GM12878 (cell line): ENCODE results near the gene SQOR. TPM values are rescaled to one million over a fixed set of nuclear protein-coding genes. Genes with fewer than 3 reads are reported as not detected.
A peak's percentile ranks its signal among the peaks of the same experiment; 100 is the strongest.

ENCODE experiments used
- ATAC-seq: fragments of 200-7000 bp; cut with Tn5 transposase; 3 replicates; pipeline ENCODE4 v1.9.1; 2020; ENCODE audit warnings: mild to moderate bottlenecking, moderate library complexity
- BruUV-seq: library from RNA; stranded (reverse); fragments of 400-500 nt; replicated peaks from 2 replicates; lab custom pipeline; 2021; lab: Mats Ljungman, UMichigan
- CTCF ChIA-PET: fragments of 300-600 bp; sonication (Branson Sonifier 250); formaldehyde crosslinking; extraction: SDS; loops from one replicate; lab custom pipeline; 2021; ENCODE audit warnings: inconsistent platforms; lab: Yijun Ruan, JAX
- POLR2A ChIA-PET: fragments of 350-600 bp; formaldehyde crosslinking; extraction: SDS; loops from one replicate; lab custom pipeline; 2021; ENCODE audit warnings: inconsistent platforms; lab: Charles Lee
- RAD21 ChIA-PET: fragments of 300-600 bp; sonication (Branson Sonifier 250); formaldehyde crosslinking; loops from one replicate; lab custom pipeline; 2023; ENCODE audit warnings: antibody characterized with exemption; ENCODE audit not compliant: unreplicated experiment; lab: Charles Lee
- SMC1A ChIA-PET: fragments of 300-600 bp; sonication (Branson Sonifier 250); formaldehyde crosslinking; loops from one replicate; lab custom pipeline; 2023; ENCODE audit not compliant: unreplicated experiment, uncharacterized antibody; lab: Charles Lee
- DNase-seq: peaks from one replicate; pipeline ENCODE4 v3.0.0-alpha.2; 2011; ENCODE audit warnings: low read depth, low spot score
- FAIRE-seq: peaks from 3 replicates; lab custom pipeline; 2011; peaks lifted over from hg19 to GRCh38; lab: Jason Lieb, UNC
- H2AFZ ChIP-seq: 2 replicates; pipeline ENCODE4 v1.6.0; 2011; ENCODE audit warnings: low read depth, low read length, control low read depth; ENCODE audit not compliant: control insufficient read depth
- H3K27ac ChIP-seq: 2 replicates; pipeline ENCODE4 v1.5.1; 2011; ENCODE audit warnings: control low read depth; ENCODE audit not compliant: control insufficient read depth, insufficient read depth
- H3K27me3 ChIP-seq, 2 experiments: replicated peaks in 1 of 2; 2 replicates each; pipeline versions ENCODE4 v1.6.0 to v1.6.1; 2011; ENCODE audit warnings: low read length in 1 of 2; ENCODE audit not compliant: control insufficient read depth in 2 of 2, insufficient read depth in 2 of 2
- H3K36me3 ChIP-seq, 2 experiments: 2 replicates each; pipeline ENCODE4 v1.5.1; 2011; ENCODE audit warnings: low read length in 1 of 2; ENCODE audit not compliant: control insufficient read depth in 2 of 2, insufficient read depth in 2 of 2
- H3K4me1 ChIP-seq: 2 replicates; pipeline ENCODE4 v1.6.1; 2011; ENCODE audit warnings: mild to moderate bottlenecking, low read length, moderate library complexity, mixed read lengths; ENCODE audit not compliant: control insufficient read depth, insufficient read depth
- H3K4me2 ChIP-seq: 2 replicates; pipeline ENCODE4 v1.6.0; 2011; ENCODE audit warnings: control low read depth; ENCODE audit not compliant: control insufficient read depth, insufficient read depth
- H3K4me3 ChIP-seq: fragments of 200-600 bp; sonication (generic); 2 replicates; pipeline ENCODE4 v1.5.1; 2016
- H3K79me2 ChIP-seq: 2 replicates; pipeline ENCODE4 v1.6.0; 2011; ENCODE audit warnings: low read length; ENCODE audit not compliant: control insufficient read depth, insufficient read depth
- H3K9ac ChIP-seq: 2 replicates; pipeline ENCODE4 v1.8.0; 2011; ENCODE audit warnings: low read length, control low read depth, mixed read lengths; ENCODE audit not compliant: control insufficient read depth, insufficient read depth
- H3K9me3 ChIP-seq: replicated peaks from 3 replicates; pipeline ENCODE4 v1.5.1; 2011; ENCODE audit warnings: mild to moderate bottlenecking, low read length; ENCODE audit not compliant: control insufficient read depth, insufficient read depth
- H4K20me1 ChIP-seq: 2 replicates; pipeline ENCODE4 v1.6.0; 2011; ENCODE audit not compliant: control insufficient read depth, insufficient read depth
- BHLHE40 ChIP-seq, 2 experiments: fragments of 450-650 bp in 1 of 2; IDR thresholded peaks; 2 replicates each; pipeline ENCODE4 v1.6.1; 2011 to 2017; ENCODE audit warnings: low read depth in 2 of 2, borderline replicate concordance in 1 of 2, improper control_type of control experiment in 1 of 2, low read length in 1 of 2, mild to moderate bottlenecking in 1 of 2
- EED ChIP-seq: sonication (generic); IDR thresholded peaks from 2 replicates; pipeline ENCODE4 v1.6.1; 2016; ENCODE audit warnings: antibody characterized with exemption, low read depth
- EZH2 ChIP-seq: IDR thresholded peaks from 2 replicates; pipeline ENCODE4 v1.6.1; 2012; ENCODE audit warnings: low read depth, mild to moderate bottlenecking, control low read depth, inconsistent platforms, low read length, borderline replicate concordance; ENCODE audit not compliant: control insufficient read depth
- IKZF2 ChIP-seq, 2 experiments: fragments of 450-650 bp; IDR thresholded peaks; 2 replicates each; pipeline ENCODE4 v1.6.1; 2017; ENCODE audit warnings: mild to moderate bottlenecking in 2 of 2, moderate library complexity in 2 of 2
- JUND ChIP-seq: IDR thresholded peaks from 2 replicates; pipeline ENCODE4 v1.6.1; 2012; ENCODE audit warnings: low read depth, mild to moderate bottlenecking, low read length, improper control_type of control experiment, moderate library complexity
- KLF5 ChIP-seq: fragments of 450-650 bp; IDR thresholded peaks from 2 replicates; pipeline ENCODE4 v1.6.1; 2014; ENCODE audit warnings: mild to moderate bottlenecking; ENCODE audit not compliant: partially characterized antibody
- NFIC ChIP-seq: IDR thresholded peaks from 2 replicates; pipeline ENCODE4 v1.6.1; 2012; ENCODE audit warnings: low read depth, mild to moderate bottlenecking, inconsistent platforms, low read length, moderate library complexity
- SMAD5 ChIP-seq: IDR thresholded peaks from 2 replicates; pipeline ENCODE4 v1.6.1; 2016; ENCODE audit warnings: antibody characterized with exemption, low read depth
- SPI1 ChIP-seq: IDR thresholded peaks from 2 replicates; pipeline ENCODE4 v1.6.1; 2011; ENCODE audit warnings: low read depth, mild to moderate bottlenecking, low read length, moderate library complexity, borderline replicate concordance; ENCODE audit not compliant: insufficient read depth
- ZSCAN29 ChIP-seq: fragments of 450-650 bp; IDR thresholded peaks from 2 replicates; pipeline ENCODE4 v1.6.1; 2017; ENCODE audit warnings: mild to moderate bottlenecking, moderate library complexity
- WGBS: methylation state at CpG from one replicate; pipeline ENCODE4 v1.1.6; 2016; ENCODE audit warnings: low lambda C conversion rate; ENCODE audit not compliant: insufficient replicate concordance, insufficient coverage; ENCODE audit errors: missing lambda C conversion rate; 5-methylcytosine and 5-hydroxymethylcytosine counted together
- in situ Hi-C: fragments of 300-500 bp; cut with MboI; formaldehyde crosslinking; loops from 9 replicates; pipeline ENCODE4 v1.14.3; 2018; ENCODE audit warnings: mixed read lengths
- intact Hi-C: fragments of 100-400 bp; cut with micrococcal nuclease; formaldehyde crosslinking; loops from one replicate; pipeline ENCODE4 v1.14.2; 2022; ENCODE audit not compliant: unreplicated experiment
- polyA plus RNA-seq, 11 experiments: library from polyadenylated mRNA; depleted of rRNA in 4 of 11; unstranded in 6 of 11; stranded (reverse) in 5 of 11; fragments of >200 nt; fragmentation: Nextera tagmentation in 4 of 11; fragmentation: Illumina TruSeq in 1 of 11; extraction: Ambion mirVana in 4 of 11; extraction: Trizol in 1 of 11; gene quantifications; 1 replicate in 1 of 11; 2 replicates in 10 of 11; pipeline versions ENCODE4 v1.2.1 to v1.2.3, GENCODE V29; 2011 to 2016; ENCODE audit warnings: inconsistent platforms in 2 of 11, missing spikeins in 2 of 11, low read depth in 1 of 11
- total RNA-seq, 4 experiments: library from RNA; depleted of rRNA in 3 of 4; stranded (reverse); fragments of >200 nt in 3 of 4; fragmentation: Illumina TruSeq in 1 of 4; extraction: Trizol in 1 of 4; gene quantifications; 2 replicates each; pipeline versions ENCODE4 v1.2.1 to v1.2.3, GENCODE V29; 2013 to 2021
- TF ChIP-seq, protein P1 (sequence below): fragments of 450-650 bp; IDR thresholded peaks from 2 replicates; pipeline ENCODE4 v1.6.1; 2017; ENCODE audit warnings: mild to moderate bottlenecking

The SQOR gene
- total and polyA plus RNA-seq, 10 of the 15 experiments (the other 5 are each of a cell fraction or from before 2014, with no cell fraction given) = 14.5 to 74.7 (median 44.2) TPM

- RAD21 ChIA-PET = interaction anchor here (1.0 kb wide), 1 partner anchor 21 kb away, joined by 3 read pairs; no protein-coding TSS in a partner anchor
- intact Hi-C loops = loop anchor here (10.0 kb wide), 1 partner anchor 437 kb away; no protein-coding TSS in a partner anchor
Observed at GRCh38 chr15:45631776-45632175, 3.1 kb upstream of the SQOR start.

DNA sequence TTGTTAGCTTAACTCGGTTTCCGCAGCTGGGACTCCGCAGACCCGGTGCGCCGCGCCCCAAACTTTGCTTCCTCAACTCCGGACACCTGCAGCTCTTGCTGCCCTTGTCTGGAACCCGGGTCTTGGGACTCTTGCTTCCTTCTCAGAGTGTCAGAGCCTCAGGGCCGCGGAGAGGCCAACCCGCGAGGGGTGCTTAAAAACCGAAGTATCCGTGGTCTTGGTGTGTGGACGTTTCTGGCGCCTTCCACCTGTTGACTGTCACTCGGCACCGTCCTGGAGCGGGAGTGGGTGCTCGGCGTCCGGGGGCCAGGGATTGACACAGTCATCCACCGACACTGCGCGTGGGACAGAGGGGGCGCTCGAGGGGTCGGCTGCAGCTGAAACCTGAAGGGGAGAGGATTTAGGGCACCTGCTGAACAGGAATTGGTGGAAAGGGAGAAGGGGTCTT, 386 bp downstream of the SQOR start:
- ChIA-PET POLR2A (no interaction called here), RAD21 (interaction anchor here (1.4 kb wide), 1 partner anchor 47 kb away, joined by 3 read pairs; the partner anchor contains the start of gene BLOC1S6), CTCF (interaction anchor here (0.6 to 2.7 kb wide), 7 partner anchors 21 to 451 kb away, joined by 3 to 10 read pairs (median 3); partner anchors contain the start of gene BLOC1S6), SMC1A (no interaction called here)
- intact Hi-C loops = loop anchor here (10.0 kb wide), 1 partner anchor 440 kb away; no protein-coding TSS in a partner anchor
- no peaks in the 10 kb centered on the region for H3K36me3 ChIP-seq
- H3K27me3 ChIP-seq = no peaks in the 10 kb centered on the region
- ATAC-seq (peak; percentile 72), DNase-seq (no peak), FAIRE-seq (no peak)
- peak overlapping the region; percentile 62 for H3K4me2 ChIP-seq
- in situ Hi-C loops = no loop called here
- H3K4me1 ChIP-seq = peaks cover 27% of the 10 kb centered on the region
- WGBS = 1% methylated on average over 29 of the region's 29 CpGs
- peaks cover 30% of the 10 kb centered on the region for H3K79me2 ChIP-seq
- H3K4me3 ChIP-seq = peak overlapping the region; percentile 86
- TSS peak; percentile 61 for BruUV-seq
- peak overlapping the region; percentile 81 for H2AFZ ChIP-seq
- H3K9me3 ChIP-seq = no peaks in the 10 kb centered on the region
- no peaks in the 10 kb centered on the region for H4K20me1 ChIP-seq
- H3K9ac ChIP-seq = peak overlapping the region; percentile 81
- peak overlapping the region; percentile 74 for H3K27ac ChIP-seq
- TF ChIP-seq JUND (0 out of 2 replicates have a peak, but pooled peaks have one; percentile 6), EED (0 out of 2 replicates have a peak, but pooled peaks have one; percentile 40), KLF5 (no peak), IKZF2 (IDR thresholded peaks at IDR 0.05) (no peak; a peak in 1 of 4 replicates), ZSCAN29 (peak; percentile 65), SMAD5 (no peak), NFIC (no peak), BHLHE40 (IDR thresholded peaks at IDR 0.05; ENCODE audit: borderline replicate concordance in 1 of 2, low read depth in 2 of 2, low read length in 1 of 2) (0 out of 4 replicates have a peak, but pooled peaks of 1 of the 2 experiments have one; percentile 29), EZH2 (no peak)
- TF ChIP-seq, protein P1, sequence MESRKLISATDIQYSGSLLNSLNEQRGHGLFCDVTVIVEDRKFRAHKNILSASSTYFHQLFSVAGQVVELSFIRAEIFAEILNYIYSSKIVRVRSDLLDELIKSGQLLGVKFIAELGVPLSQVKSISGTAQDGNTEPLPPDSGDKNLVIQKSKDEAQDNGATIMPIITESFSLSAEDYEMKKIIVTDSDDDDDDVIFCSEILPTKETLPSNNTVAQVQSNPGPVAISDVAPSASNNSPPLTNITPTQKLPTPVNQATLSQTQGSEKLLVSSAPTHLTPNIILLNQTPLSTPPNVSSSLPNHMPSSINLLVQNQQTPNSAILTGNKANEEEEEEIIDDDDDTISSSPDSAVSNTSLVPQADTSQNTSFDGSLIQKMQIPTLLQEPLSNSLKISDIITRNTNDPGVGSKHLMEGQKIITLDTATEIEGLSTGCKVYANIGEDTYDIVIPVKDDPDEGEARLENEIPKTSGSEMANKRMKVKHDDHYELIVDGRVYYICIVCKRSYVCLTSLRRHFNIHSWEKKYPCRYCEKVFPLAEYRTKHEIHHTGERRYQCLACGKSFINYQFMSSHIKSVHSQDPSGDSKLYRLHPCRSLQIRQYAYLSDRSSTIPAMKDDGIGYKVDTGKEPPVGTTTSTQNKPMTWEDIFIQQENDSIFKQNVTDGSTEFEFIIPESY = no peak

More at GRCh38 chr15:45631776-45632175, 3.1 kb upstream of the SQOR start:
- no peaks in the 10 kb centered on the region for H4K20me1 ChIP-seq
- H3K36me3 ChIP-seq = no peaks in the 10 kb centered on the region
- H3K9me3 ChIP-seq = no peaks in the 10 kb centered on the region; the same call in 2 of the 3 replicates
- FAIRE-seq (no peak), ATAC-seq (no peak)
- ChIA-PET SMC1A (interaction anchor here (0.9 kb wide), 1 partner anchor 18 kb away, joined by 4 read pairs; no protein-coding TSS in a partner anchor), POLR2A (no interaction called here), CTCF (interaction anchor here (0.9 to 1.0 kb wide), 2 partner anchors 8 to 174 kb away, joined by 3 read pairs; no protein-coding TSS in a partner anchor)
- no peaks in the 10 kb centered on the region for H3K27me3 ChIP-seq
- no peak overlapping the region; the same call in 1 of the 2 replicates for H3K4me3 ChIP-seq
- H3K4me1 ChIP-seq = peaks cover 21% of the 10 kb centered on the region
- H3K9ac ChIP-seq = no peak overlapping the region
- no TSS peak for BruUV-seq
- TF ChIP-seq SPI1 = 0 out of 2 replicates have a peak, but pooled peaks have one; percentile 10
- TF ChIP-seq NFIC = no peak
- TF ChIP-seq, all 136 proteins: peak for 1
- peaks cover 9% of the 10 kb centered on the region for H3K79me2 ChIP-seq
- peak overlapping the region; percentile 0; the same call in 1 of the 2 replicates for H3K4me2 ChIP-seq
- no peak for DNase-seq
- H2AFZ ChIP-seq = peak overlapping the region; percentile 66
- in situ Hi-C loops = no loop called here
- H3K27ac ChIP-seq = no peak overlapping the region; the same call in 1 of the 2 replicates
- WGBS = 30% methylated on average over 2 of the region's 2 CpGs
